Renal cortex interstitium (tissue), 15 donors: ENCODE measurements around the gene FLRT3. TPM values are rescaled to one million over a fixed set of nuclear protein-coding genes. Genes with fewer than 3 reads are reported as not detected.
A peak's percentile ranks its signal among the peaks of the same experiment; 100 is the strongest.

Source experiments
- DNase-seq, 11 donors: peaks; one replicate each; pipeline ENCODE4 v3.0.0-alpha.2; 2013; ENCODE audit warnings: low read depth in 9 of 11, low spot score in 4 of 11; ENCODE audit errors: extremely low read depth in 1 of 11
- long read RNA-seq, 16 experiments: transcript quantifications; one replicate each; lab custom pipeline, GENCODE V29; 2026
- polyA plus RNA-seq, 3 donors: library from polyadenylated mRNA; unstranded; fragments of 120-200 nt; gene quantifications; one replicate each; pipeline ENCODE4 v1.2.1, GENCODE V29; 2013; ENCODE audit not compliant: insufficient read length in 3 of 3

Gene FLRT3
- polyA plus RNA-seq: 100 to 1,000 TPM; 120 to 178 (median 166) TPM
- long read RNA-seq, donor 1, full-length matches to known transcripts: 15 of 15 reads
- long read RNA-seq, donor 1, partial matches to known transcripts: 0 of 15 reads
- long read RNA-seq, donor 1, other reads (novel, unspliced or antisense): 0 of 15 reads
- long read RNA-seq, donor 2, full-length matches to known transcripts: 22 of 22 reads
- long read RNA-seq, donor 2, partial matches to known transcripts: 0 of 22 reads
- long read RNA-seq, donor 2, other reads (novel, unspliced or antisense): 0 of 22 reads
- long read RNA-seq, donor 3, full-length matches to known transcripts: 38 of 43 reads
- long read RNA-seq, donor 3, partial matches to known transcripts: 0 of 43 reads
- long read RNA-seq, donor 3, other reads (novel, unspliced or antisense): 5 of 43 reads
- long read RNA-seq, donor 4, full-length matches to known transcripts: 25 of 25 reads
- long read RNA-seq, donor 4, partial matches to known transcripts: 0 of 25 reads
- long read RNA-seq, donor 4, other reads (novel, unspliced or antisense): 0 of 25 reads
- long read RNA-seq, donor 5, full-length matches to known transcripts: 85 of 93 reads
- long read RNA-seq, donor 5, partial matches to known transcripts: 0 of 93 reads
- long read RNA-seq, donor 5, other reads (novel, unspliced or antisense): 8 of 93 reads
- long read RNA-seq, donor 6, full-length matches to known transcripts: 32 of 32 reads
- long read RNA-seq, donor 6, partial matches to known transcripts: 0 of 32 reads
- long read RNA-seq, donor 6, other reads (novel, unspliced or antisense): 0 of 32 reads
- long read RNA-seq, donor 7, full-length matches to known transcripts: 25 of 25 reads
- long read RNA-seq, donor 7, partial matches to known transcripts: 0 of 25 reads
- long read RNA-seq, donor 7, other reads (novel, unspliced or antisense): 0 of 25 reads
- long read RNA-seq, donor 8, full-length matches to known transcripts: 56 of 63 reads
- long read RNA-seq, donor 8, partial matches to known transcripts: 0 of 63 reads
- long read RNA-seq, donor 8, other reads (novel, unspliced or antisense): 7 of 63 reads
- long read RNA-seq, donor 9, full-length matches to known transcripts: 36 of 36 reads
- long read RNA-seq, donor 9, partial matches to known transcripts: 0 of 36 reads
- long read RNA-seq, donor 9, other reads (novel, unspliced or antisense): 0 of 36 reads
- long read RNA-seq, donor 10, full-length matches to known transcripts: 32 of 39 reads
- long read RNA-seq, donor 10, partial matches to known transcripts: 0 of 39 reads
- long read RNA-seq, donor 10, other reads (novel, unspliced or antisense): 7 of 39 reads
- long read RNA-seq, donor 11, full-length matches to known transcripts: 15 of 15 reads
- long read RNA-seq, donor 11, partial matches to known transcripts: 0 of 15 reads
- long read RNA-seq, donor 11, other reads (novel, unspliced or antisense): 0 of 15 reads
- long read RNA-seq, donor 12, full-length matches to known transcripts: 9 of 9 reads
- long read RNA-seq, donor 12, partial matches to known transcripts: 0 of 9 reads
- long read RNA-seq, donor 12, other reads (novel, unspliced or antisense): 0 of 9 reads
- long read RNA-seq, donor 13, full-length matches to known transcripts: 47 of 65 reads
- long read RNA-seq, donor 13, partial matches to known transcripts: 10 of 65 reads
- long read RNA-seq, donor 13, other reads (novel, unspliced or antisense): 8 of 65 reads
- long read RNA-seq, donor 14, full-length matches to known transcripts: 21 of 21 reads
- long read RNA-seq, donor 14, partial matches to known transcripts: 0 of 21 reads
- long read RNA-seq, donor 14, other reads (novel, unspliced or antisense): 0 of 21 reads
- long read RNA-seq, donor 15, full-length matches to known transcripts: 17 of 17 reads
- long read RNA-seq, donor 15, partial matches to known transcripts: 0 of 17 reads
- long read RNA-seq, donor 15, other reads (novel, unspliced or antisense): 0 of 17 reads
- long read RNA-seq, donor 16, full-length matches to known transcripts: 72 of 77 reads
- long read RNA-seq, donor 16, partial matches to known transcripts: 0 of 77 reads
- long read RNA-seq, donor 16, other reads (novel, unspliced or antisense): 5 of 77 reads

DNA sequence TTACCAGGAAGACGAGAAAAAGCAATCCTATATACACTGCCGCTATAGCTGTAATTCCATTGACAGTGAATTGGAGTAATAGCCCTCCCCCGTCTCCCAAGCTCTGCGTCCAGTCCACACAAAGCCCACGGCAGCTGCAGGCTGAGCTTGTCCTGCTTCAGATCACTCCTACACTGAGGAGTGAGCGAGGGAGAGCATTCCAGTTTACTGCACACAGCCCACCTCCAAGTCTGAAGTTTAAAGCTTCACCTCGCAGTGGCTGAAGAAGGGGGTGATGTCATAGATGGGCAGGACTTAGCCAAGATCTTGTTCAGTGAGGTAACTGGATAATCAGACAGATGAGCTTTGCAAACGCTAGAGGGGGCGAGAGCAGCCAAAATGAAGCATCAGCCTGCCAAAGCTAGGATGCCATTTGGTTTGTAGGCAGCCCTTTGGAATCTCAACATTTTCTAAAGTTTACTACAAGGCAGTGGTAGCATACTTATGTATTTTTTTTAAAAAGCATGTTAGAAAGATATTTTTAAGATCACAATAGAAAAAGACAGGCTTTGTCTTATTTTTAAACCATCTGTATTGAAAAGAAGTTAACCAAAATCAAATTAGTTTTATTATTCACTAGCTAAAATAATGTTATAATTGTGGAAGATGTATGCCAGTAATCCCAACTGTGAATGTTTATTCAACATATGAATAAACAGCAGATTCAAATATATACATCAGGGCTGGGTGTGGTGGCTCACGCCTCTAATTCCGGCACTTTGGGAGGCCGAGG lies at the start of gene FLRT3:
TSS of gene FLRT3 (minus strand) at position 213 of the 772 bp plus-strand sequence. CDS start 10,106 bp downstream, outside the sequence.
- DNase-seq: peak; percentile 85 to 99 (median 95)

DNA sequence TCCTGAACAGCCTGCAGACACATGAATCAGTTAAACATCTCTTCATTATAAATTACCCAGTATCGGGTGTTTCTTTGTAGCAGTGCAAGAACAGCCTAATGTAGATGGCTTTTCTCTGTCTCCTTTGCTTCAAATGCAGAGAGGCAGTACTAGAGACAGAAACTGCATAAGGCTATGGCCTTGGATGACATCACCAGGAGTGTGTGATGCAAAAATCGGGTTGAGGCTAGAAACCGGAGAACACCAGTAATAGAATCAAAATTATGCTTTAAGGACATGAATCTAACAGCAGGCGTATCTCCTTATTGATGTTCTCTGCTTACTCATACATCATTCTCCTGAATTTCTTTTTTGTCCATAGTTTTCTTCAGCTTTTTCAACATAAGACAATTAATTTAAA lies 49.3 kb upstream of the FLRT3 start:
- DNase-seq: no peak

DNA sequence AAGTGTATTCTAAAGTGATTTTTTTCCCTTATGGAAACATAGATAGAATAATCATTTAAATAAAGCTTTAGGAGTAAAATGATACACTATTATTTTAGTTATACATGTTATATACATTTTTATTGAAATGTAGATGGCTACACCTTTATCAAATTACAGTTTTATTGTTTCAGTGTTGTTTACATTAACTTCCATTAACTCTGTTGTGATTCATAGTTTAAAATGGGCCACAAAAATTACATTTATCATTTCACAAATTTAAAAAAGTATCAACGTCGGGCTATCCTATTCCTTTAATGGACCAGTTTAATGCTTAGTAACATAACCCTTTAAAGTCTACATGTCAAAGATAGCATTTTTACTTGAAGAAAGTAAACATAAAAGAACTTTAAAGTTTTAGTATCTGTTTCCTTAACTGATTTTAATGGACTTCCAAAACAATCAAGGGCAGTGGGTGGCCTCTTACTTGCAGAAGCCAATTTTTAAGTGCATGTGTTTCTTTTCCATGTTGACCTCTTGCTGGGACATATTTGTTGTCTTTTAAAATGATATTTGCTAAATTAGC lies 47.8 kb upstream of the FLRT3 start:
- DNase-seq: no peak

DNA sequence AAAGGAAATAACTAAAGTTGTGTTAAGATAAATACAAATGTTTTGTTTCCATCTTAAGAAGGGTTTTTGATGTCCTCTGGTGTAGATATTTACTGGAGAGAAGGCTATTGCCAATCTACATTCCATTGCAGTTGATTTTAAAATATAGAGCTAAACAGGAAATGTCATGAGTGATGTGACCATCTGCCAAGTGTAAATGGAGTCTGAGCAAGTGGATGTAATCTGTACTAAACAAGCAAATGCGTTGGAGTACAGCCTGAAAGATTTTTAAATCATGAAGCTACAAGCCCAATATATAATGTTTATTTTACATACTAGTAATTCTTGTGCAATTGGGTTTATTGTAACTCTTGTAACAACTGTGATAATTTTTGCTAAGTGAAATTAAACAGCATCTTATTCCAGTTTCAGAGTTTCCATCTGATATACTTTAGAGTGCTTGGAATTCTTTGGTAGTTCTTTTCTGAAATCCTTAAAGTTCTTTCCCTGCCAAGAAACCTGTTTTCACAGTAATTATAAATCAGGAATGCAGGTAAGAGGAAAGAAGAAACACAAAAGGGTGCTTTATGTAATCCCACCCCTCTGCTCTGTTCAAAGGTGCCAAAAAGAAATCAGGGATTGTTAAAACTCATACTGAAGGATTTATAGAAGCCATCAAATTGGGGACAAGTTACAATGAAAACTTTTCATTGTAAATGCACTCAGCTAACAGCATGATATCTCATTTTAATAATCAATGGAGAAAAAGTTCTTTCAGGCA lies 47.2 kb upstream of the FLRT3 start:
- DNase-seq: no peak

DNA sequence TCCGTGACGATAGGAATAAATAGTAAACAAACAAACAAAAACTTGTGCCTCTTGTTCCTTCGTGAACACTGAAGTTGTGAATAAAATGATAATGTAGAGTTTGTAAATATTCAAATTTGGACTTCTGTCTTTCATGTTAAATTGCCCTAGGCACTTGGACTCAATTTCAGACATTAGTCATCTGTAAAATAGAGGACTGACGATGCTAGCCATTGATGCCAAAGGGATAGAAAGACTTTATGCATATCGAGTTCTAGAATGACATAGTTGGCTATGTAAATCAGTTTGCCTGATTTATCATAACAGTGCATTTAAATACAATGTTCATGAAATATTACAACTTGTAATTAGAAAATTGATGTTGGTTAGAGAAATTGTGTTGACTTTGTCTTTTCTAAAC lies 45.9 kb upstream of the FLRT3 start:
- DNase-seq: no peak

DNA sequence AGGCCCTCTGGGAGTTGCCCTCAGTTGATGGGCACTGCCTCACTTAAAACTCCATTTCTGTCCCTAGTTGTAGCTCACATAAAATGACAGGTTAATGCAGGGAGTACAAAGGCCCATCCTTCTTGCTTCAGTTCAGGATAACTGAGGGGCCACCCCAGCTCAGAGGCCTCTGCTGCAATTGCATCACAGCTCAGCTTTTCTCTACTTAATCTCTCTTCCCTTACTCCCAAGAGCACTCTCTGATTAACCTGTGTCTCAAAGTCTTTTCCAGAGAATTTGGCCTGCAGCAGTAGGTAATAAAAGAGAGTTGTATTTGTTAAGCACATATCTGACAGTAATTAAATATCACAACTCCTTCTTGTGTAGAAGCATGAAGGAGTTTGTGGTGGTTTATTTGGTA lies 40.9 kb upstream of the FLRT3 start:
- no peak for DNase-seq

DNA sequence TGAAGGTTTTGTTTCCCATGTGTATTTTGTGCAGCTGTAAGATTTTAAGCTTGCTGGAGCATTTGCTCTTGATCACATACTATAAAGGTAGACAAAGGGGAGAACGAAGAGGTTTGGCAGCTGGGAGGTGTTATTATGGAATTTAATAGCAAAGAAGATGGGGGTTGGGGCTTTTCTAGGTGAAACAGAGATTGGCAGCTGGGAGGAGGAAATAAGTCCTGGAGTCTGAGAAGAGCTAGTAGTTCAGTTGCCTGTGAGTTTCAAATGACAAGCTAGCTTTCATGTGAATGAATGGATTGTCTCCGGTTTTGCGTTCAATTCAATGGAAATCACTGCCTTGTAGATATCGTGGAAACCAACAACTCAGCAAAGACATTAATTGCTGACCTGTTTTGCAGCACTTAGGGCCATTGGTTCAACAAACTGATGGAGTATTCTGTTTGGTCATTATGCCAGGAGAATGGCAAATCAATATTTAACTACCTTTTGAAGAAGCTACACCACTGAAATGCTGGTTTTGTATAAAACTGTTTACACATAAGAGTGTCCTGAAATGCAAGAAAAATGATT lies 38.1 kb upstream of the FLRT3 start:
- no peak for DNase-seq

DNA sequence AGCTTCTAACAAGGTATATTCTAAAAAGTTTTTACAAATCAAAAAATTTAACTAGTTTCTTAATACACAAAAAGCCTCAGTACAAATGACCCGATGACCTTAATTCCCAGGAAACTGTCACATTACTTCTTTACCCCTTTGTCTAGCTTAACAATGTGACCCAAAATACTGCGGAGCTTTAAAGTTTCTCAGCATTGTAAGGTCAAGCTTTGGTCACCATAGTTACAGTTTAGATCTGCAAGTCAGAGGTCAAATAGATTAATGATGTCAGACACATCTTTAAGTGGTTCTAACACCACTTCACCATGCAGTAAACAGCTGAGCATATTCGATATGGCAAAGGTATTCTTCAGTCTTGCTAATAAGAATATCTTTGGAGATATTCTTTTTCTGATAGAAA lies 36.8 kb upstream of the FLRT3 start:
- DNase-seq: no peak

DNA sequence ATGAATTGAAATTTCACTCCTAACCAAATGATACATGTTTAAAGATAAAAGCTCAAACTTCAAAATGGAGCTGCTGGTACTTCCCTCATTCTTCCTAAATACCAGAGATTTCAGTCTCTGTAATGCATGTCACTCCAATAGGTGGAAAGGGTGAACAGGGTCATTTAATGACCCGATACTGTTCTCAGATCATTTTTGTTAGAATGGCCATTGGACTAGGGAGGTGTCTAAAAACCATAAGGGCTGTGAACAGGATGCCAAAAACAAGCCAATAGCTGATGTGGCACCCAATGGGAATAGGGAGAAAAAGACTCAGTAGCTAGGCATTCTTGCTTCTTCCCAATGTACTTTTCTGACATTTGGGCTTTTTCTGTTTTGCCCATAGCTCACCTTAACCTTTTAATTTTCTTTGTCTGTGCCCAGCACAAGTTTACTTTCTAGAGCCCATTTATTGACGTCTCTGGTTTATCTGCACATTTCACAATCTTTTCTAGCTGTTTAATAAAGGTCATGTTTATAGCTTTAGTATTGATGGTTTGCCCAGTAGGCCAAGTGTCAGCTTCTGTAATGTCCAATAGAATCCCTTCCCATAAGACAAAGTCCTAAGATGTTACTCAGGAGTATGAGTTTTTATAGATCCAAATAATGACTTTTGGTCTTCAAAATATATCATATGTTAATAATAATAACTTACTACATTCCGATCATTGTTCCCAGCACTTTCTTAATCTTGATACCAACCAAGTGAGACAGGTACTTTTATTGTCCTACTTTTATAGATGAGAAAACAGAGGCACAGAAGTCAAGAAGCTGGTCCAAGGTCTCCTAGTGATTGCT lies 24.3 kb upstream of the FLRT3 start:
- DNase-seq: no peak

DNA sequence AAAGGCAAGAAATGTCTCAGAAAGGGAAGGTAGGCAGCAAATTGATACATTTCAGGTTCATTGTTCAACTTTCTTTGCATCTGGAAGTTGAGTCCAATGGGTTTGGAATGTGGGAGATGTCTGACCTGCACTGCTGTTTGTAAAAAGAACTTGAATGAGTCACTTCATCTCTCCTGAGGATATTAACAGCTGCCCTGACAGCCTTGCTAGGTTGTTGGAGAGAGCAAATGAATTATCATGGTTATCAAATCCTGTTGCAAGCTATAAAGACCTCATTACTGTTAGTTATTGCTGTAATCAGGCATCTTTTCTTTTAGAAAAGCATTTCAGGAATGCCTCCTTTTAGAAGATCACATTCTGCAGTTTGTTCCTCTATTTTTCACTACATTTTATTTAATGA lies 23.0 kb upstream of the FLRT3 start:
- DNase-seq: no peak

DNA sequence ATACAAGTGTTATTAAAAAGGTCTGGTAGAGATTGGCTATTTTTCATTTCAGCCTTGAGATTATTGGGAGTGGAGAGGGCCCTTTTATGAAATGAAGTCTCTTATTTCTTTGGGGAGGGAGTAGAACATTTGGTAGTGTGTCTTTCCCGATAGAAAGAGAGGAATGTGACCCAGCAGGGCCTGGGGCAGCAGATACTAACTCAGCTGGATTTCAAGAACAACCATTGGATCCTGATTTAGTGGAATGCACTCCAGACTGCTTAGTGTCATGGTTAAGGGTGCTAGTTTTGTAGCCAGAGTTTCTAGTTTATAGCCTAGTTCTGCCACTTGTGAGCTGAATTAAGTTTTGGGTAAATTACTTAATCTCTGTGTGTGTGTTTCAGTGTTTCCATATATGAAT lies 18.4 kb upstream of the FLRT3 start:
- no peak for DNase-seq

DNA sequence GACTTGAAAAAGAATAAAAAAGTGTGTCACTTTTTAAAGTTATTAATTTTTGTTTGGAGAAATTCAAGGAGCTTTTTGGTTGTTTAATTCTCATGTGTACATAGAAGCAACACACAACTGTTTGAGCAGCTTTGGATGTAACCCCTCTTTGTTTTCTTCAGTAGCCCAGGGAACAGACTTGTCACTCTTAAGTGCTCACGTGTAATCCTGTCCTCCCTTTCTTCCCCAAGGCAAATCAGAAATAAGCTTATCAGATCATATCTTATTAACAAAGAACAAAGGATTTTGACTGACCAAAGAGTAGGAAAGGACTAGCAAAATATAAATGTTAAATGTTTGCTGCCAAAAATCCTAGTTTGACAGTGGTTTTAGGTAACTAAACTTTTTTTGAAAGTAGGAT lies 7.3 kb upstream of the FLRT3 start:
- DNase-seq: no peak

DNA sequence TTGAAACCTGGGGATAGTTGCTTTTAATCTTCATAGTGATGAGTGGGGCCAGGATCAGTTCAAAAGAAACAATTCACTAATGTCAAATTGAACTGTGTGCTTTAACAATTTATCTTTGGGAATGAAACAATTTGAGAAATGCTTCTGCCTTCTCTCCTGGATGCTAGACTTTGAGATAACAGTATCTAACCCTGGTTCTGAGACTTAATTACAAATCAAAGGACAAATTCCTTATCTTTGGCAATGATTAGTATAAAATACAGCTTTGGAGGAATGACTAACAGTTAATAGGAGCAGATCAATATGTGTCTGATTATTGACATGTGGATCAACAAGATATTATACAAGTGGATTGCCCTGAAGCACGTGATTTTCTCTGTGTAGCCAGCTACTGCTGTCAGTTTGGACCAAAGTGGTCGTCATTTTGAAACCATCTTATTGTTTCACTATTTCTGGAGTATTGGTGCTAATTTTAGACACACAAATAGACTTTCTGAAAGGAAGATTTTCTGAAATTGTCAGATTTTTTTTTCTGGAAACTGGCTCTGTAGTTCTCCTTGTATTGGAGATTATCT lies 6.2 kb upstream of the FLRT3 start:
- no peak for DNase-seq

DNA sequence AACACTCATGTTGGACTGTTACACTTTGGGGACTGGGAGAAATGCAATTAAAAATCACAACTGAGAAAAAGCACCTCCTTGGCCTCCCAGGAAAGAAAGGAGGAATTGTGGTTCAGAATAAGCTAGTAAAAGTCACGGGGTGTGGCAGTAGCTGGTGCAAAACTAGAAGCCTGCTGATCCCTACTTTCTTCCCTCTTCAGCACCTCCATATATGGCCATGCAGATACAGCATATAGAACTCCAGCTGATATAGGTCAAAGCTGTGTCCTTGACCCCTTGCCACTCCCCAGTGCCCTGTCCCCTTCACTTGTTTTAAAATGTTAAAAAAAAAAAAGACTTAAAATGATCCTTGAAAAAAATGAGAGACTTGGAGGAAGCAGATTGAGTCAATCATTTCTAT lies 5.5 kb upstream of the FLRT3 start:
- DNase-seq: no peak
